HG03159 (cell line): Measurements from ENCODE around the gene TFDP1.

Experiments
- ATAC-seq: cut with Tn5 transposase; IDR thresholded peaks from one replicate; pipeline ENCODE4 v1.9.1; 2021; ENCODE audit warnings: mild to moderate bottlenecking, moderate library complexity; ENCODE audit not compliant: unreplicated experiment

TFDP1 gene

GRCh38 chr13:113657851-113658741 is 73.5 kb downstream of the TFDP1 start, which contains the start of gene ATP4B:
ATP4B (minus strand) TSS chr13:113658198; CDS start chr13:113658144, 54 bp downstream.
- ATAC-seq, result no peak

DNA sequence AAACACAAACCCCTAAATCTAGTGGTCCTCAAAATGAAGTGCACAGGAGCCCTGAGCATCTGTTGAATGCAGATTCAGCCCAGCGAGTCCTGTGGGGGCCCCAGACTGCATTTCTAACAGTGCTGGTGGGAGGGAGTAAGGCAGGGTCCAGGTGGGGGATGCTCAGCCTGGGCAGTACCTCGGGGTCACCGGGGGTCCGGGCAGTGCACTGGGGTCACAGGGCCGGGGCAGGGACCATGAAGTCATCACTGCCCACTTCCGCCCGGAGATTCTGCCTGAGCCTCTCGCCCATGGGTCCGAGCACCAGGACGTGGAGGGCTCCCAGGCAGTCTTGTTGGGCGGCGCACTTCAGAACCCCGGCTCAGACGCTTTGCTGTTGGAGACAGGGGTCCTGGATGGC is 74.3 kb downstream of the TFDP1 start:
- ATAC-seq, result no peak

DNA sequence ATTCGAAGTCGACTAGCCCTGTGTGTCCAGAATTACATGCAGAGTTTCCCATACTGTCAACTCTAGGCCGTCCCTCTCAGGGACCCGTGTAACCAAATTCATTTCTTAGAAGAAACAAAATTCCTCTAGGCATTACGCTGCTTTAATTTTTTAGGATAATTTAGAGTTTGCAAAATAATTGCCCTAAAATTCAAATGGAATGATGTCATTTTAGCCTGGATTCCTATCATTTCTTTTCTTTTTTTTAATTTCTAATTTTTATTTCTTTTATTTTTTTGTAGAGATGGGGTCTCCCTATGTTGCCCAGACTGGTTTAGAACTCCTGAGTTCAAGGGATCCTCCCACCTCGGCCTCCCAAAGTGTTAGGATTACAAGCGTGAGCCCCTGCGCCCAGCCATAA is 74.8 kb downstream of the TFDP1 start:
- ATAC-seq, result no peak

GRCh38 chr13:113660066-113660465 is 75.5 kb downstream of the TFDP1 start:
- ATAC-seq, result no peak

- ATAC-seq, result no peak
These were observed 77.0 kb downstream of the TFDP1 start for GRCh38 chr13:113661509-113661908.

GRCh38 chr13:113663934-113664333 is 79.4 kb downstream of the TFDP1 start:
- no peak for ATAC-seq

DNA sequence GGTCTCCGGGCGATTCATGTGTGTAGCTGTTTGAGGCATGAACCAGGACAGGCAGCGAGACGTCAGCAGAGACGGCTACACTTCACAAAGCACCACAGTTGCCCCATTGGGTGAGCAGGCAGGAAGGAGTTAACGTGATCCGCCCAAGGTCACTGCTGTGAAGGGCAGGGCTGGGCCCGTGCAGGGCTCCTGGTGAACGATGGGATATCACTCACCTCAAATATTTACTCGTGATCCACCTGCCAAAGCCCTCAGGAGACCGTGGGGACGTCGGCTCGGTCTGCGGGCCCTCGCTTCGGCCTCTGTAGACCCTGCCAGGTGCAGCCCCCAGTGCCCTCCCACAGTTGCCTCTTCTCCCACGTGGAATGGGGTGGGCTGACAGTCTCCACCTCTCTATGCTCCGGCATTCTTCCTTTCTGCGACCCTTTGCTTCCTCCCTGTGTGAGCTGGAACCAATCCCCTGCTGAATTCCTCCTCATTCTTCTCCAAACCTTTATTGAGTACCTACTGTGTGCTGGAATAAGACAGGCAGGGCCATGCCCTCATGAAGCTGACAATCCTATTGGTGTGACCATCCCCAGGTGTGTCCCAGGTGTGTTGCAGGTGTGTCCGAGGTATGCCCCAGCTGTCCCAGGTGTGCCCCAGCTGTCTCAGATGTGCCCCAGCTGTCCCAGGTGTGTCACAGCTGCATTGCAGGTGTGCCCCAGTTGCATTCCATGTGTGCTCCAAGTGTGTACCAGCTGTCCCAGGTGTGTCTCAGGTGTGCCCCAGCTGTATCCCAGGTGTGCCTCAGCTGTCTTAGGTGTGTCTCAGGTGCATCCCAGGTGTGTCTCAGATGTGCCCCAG is 80.4 kb downstream of the TFDP1 start:
- ATAC-seq, result no peak

- ATAC-seq, result no peak
These were observed 81.2 kb downstream of the TFDP1 start for GRCh38 chr13:113665597-113666328.

DNA sequence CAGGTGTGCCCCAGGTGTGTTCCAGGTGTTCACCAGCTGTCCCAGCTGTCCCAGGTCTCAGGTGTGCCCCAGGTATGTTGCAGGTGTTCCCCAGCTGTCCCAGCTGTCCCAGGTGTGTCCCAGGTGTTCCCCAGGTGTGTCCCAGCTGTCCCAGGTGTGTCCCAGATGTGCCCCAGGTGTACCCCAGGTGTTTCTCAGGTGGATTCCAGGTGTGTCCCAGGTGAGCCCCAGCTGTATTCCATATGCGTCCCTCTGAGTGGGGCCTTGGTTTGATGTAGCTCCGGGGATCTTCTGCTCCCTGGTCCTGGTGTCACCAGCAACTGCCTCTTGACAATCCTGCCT is 81.7 kb downstream of the TFDP1 start:
- no peak for ATAC-seq

DNA sequence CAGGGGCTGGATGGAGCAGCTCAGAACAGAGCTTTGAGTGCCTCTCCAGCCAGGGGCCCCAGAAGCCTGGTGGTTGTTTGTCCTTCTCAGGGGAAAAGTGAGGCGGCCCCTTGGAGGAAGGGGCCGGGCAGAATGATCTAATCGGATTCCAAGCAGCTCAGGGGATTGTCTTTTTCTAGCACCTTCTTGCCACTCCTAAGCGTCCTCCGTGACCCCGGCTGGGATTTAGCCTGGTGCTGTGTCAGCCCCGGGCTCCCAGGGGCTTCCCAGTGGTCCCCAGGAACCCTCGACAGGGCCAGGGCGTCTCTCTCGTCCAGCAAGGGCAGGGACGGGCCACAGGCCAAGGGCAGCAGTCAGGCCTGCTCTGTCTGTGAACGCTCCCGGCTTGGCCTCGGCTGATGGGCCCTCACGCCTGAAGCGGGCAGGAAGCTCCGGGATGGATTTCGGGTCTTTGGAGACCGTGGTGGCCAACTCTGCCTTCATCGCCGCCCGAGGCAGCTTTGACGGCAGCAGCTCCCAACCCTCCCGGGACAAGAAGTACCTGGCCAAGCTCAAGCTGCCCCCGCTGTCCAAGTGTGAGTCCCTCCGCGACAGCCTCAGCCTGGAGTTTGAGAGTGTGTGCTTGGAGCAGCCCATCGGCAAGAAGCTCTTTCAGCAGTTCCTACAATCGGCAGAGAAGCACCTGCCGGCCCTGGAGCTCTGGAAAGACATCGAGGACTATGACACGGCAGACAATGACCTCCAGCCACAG is 82.6 kb downstream of the TFDP1 start, which contains the start of gene GRK1:
Gene GRK1, plus strand, starts transcription at position 269 of the 751 bp plus-strand sequence. Its CDS starts 168 bp downstream, at position 437.
- ATAC-seq, result no peak

GRCh38 chr13:113667771-113668490 is 83.4 kb downstream of the TFDP1 start:
- no peak for ATAC-seq

DNA sequence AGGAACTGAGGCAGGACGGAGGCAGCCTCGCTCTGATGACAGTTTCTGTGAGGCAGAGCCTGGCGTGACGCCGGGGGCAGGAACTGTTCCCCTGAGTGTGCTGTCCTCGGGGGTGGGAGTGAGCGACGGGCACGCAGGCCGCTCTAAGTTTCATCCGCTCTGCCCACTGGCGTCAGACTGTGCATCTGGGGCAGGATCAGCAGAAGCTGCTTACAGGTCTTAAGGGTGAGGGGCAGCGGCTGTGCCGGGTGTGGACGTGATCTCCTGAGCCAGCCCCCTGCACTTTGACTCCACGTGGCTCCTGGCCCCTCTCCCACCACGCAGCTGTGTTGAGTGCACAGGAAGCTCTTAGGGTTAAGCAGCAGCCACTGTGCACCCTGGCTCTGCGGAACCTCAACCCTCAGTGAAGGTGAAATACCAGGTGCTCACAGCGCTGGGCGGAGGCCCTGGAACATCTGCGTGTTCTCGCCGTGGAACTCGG is 84.0 kb downstream of the TFDP1 start:
- ATAC-seq, result no peak

DNA sequence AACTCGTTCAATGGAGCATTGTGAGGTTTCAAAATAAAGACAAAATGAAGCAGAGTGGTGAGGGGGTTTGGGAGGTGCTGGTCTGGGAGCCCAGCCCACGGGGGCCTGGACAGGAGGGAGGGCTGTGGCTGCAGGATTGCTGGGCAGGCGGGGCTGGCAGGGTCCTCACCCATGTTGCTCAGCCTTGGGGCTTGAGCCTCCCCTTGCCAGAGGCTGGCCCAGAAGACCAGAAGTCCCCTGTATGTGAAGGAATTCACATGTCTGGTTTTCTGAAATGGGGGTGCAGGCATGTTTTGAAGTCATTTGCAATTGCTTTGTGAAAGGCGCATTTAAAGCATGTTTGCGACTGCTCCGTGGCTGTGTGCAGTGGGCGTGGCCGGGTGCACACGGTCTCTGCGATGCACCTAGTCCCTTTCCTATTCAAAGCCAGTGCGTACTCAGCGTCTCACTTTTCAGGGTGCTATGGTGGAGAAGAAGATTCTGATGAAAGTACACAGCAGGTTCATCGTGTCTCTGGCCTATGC is 84.7 kb downstream of the TFDP1 start:
- ATAC-seq, result no peak

DNA sequence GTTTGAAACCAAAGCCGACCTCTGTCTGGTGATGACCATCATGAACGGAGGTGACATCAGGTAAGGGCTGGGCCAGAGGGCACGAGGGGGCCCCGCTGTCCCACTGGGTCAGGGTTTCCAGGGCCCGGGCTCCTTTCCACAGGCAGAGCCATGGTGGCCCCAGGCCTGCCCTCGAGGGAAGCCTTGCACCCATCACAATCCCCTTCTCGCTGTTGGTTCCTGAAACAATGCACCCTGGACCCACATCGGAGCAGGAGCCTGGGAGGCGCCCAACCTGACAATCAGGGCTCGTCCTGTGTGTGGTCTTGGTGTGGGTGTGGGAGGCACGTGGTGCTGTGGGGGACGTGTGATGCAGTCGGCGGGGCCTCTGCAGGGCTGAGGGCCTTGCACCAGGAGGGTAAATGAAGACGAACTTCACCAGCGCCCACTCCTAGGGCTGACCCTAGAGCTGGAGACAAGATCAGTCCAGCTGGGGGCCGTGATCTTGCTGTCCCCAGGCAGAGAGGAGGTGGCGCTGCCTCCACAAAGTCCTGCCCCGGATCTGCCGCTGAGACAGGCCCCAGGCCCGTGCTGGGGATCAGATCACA is 85.3 kb downstream of the TFDP1 start:
- no peak for ATAC-seq

GRCh38 chr13:113670541-113670940 is 86.0 kb downstream of the TFDP1 start:
- no peak for ATAC-seq

GRCh38 chr13:113671066-113672001 is 86.8 kb downstream of the TFDP1 start:
- ATAC-seq, result no peak

- no peak for ATAC-seq
These were observed 87.6 kb downstream of the TFDP1 start for GRCh38 chr13:113672002-113672651.
